ENCODE results near the gene TANC1. TPM values are rescaled to one million over a fixed set of nuclear protein-coding genes. Genes with fewer than 3 reads are reported as not detected.

Gene TANC1
- total and polyA plus RNA-seq, 2 experiments from 2014 or later = 2.8 to 9.5 TPM

DNA sequence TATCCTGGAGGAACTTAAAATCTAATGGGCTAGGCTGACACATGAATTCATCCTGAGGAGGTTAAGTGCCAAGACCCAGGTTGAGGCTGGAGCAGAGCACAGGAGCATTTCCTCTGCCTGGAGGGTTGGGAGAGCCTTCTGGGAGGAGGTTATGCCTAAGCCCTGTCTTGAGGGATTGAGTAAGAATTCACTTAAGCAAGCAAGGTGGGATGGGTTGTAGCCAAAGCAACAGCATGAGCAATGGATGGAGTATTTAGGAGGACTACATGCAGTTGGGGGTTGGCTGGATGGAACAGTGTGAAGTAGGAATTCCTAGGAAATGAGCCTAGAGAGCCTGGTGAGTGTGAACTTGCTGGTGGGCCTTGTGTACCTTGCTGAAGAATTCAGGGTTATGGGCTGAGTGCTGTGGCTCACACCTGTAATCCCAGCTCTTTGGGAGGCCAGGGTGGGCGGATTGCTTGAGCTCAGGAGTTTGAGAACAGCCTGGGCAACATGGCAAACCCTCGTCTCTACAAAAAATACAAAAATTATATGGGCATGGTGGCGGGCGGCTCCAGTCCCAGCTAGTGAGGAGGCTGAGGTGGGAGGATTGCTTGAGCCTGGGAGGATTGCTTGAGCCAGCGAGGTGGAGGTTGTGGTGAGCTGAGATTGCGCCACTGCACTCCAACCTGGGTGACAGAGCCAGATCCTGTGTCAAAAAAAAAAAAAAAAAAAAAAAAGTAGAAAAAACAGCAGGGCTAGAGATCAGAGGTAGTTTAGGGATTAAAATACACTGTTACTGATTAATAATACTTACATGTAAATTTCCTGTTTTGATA is 22.2 kb downstream of the TANC1 start (continued):
- TF ChIP-seq, protein P1, sequence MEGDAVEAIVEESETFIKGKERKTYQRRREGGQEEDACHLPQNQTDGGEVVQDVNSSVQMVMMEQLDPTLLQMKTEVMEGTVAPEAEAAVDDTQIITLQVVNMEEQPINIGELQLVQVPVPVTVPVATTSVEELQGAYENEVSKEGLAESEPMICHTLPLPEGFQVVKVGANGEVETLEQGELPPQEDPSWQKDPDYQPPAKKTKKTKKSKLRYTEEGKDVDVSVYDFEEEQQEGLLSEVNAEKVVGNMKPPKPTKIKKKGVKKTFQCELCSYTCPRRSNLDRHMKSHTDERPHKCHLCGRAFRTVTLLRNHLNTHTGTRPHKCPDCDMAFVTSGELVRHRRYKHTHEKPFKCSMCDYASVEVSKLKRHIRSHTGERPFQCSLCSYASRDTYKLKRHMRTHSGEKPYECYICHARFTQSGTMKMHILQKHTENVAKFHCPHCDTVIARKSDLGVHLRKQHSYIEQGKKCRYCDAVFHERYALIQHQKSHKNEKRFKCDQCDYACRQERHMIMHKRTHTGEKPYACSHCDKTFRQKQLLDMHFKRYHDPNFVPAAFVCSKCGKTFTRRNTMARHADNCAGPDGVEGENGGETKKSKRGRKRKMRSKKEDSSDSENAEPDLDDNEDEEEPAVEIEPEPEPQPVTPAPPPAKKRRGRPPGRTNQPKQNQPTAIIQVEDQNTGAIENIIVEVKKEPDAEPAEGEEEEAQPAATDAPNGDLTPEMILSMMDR (conservative IDR thresholded peaks at IDR 0.05; ENCODE audit: low read depth in 2 of 2) = no peak
- no peak for TF ChIP-seq ZNF114 (CRISPR knock-in tag; IDR thresholded peaks at IDR 0.05)

DNA sequence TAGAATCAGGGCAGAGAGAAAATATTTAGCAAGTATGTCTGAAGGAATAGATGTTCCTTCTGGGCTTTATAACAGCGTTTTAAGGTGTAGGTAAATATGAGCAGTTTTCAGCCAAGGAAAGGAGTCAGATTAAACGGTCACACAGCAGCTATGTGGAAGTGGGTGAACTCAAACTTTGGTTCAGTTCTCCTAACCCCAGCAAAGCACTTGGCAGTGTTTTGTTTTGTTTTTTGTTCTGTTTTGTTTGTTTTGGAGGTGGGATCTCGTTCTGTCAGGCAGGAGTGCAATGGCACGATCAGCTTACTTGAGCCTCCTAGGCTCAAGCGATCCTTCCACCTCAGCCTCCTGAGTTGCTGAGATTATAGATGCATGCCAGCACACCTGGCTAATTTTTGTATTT is 24.6 kb downstream of the TANC1 start:
- Mint-ChIP-seq H3K4me3 (no peak overlapping the region), H3K9me3 (no peaks in the 10 kb centered on the region), H3K27ac (no peak overlapping the region), H3K36me3 (ENCODE audit: low read depth) (no peaks in the 10 kb centered on the region), H3K4me1 (peaks cover 21% of the 10 kb centered on the region), H3K27me3 (ENCODE audit: insufficient read depth, low read depth, poor library complexity) (peaks cover 5% of the 10 kb centered on the region)
- no peak overlapping the region for H2AFZ ChIP-seq
- no peaks in the 10 kb centered on the region for H3K9me2 ChIP-seq (ENCODE audit: insufficient read depth)
- TF ChIP-seq CREB1 (CRISPR knock-in tag; IDR thresholded peaks at IDR 0.05; ENCODE audit: low read depth) (no peak), EZH2 (IDR thresholded peaks at IDR 0.05; ENCODE audit: low read depth, unreplicated experiment) (no peak), ZNF114 (CRISPR knock-in tag; IDR thresholded peaks at IDR 0.05) (no peak), POLR2AphosphoS5 (IDR thresholded peaks at IDR 0.05; ENCODE audit: low read depth) (no peak)
- TF ChIP-seq, protein P2, sequence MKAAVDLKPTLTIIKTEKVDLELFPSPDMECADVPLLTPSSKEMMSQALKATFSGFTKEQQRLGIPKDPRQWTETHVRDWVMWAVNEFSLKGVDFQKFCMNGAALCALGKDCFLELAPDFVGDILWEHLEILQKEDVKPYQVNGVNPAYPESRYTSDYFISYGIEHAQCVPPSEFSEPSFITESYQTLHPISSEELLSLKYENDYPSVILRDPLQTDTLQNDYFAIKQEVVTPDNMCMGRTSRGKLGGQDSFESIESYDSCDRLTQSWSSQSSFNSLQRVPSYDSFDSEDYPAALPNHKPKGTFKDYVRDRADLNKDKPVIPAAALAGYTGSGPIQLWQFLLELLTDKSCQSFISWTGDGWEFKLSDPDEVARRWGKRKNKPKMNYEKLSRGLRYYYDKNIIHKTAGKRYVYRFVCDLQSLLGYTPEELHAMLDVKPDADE (IDR thresholded peaks at IDR 0.05) = no peak
- TF ChIP-seq, protein P3, sequence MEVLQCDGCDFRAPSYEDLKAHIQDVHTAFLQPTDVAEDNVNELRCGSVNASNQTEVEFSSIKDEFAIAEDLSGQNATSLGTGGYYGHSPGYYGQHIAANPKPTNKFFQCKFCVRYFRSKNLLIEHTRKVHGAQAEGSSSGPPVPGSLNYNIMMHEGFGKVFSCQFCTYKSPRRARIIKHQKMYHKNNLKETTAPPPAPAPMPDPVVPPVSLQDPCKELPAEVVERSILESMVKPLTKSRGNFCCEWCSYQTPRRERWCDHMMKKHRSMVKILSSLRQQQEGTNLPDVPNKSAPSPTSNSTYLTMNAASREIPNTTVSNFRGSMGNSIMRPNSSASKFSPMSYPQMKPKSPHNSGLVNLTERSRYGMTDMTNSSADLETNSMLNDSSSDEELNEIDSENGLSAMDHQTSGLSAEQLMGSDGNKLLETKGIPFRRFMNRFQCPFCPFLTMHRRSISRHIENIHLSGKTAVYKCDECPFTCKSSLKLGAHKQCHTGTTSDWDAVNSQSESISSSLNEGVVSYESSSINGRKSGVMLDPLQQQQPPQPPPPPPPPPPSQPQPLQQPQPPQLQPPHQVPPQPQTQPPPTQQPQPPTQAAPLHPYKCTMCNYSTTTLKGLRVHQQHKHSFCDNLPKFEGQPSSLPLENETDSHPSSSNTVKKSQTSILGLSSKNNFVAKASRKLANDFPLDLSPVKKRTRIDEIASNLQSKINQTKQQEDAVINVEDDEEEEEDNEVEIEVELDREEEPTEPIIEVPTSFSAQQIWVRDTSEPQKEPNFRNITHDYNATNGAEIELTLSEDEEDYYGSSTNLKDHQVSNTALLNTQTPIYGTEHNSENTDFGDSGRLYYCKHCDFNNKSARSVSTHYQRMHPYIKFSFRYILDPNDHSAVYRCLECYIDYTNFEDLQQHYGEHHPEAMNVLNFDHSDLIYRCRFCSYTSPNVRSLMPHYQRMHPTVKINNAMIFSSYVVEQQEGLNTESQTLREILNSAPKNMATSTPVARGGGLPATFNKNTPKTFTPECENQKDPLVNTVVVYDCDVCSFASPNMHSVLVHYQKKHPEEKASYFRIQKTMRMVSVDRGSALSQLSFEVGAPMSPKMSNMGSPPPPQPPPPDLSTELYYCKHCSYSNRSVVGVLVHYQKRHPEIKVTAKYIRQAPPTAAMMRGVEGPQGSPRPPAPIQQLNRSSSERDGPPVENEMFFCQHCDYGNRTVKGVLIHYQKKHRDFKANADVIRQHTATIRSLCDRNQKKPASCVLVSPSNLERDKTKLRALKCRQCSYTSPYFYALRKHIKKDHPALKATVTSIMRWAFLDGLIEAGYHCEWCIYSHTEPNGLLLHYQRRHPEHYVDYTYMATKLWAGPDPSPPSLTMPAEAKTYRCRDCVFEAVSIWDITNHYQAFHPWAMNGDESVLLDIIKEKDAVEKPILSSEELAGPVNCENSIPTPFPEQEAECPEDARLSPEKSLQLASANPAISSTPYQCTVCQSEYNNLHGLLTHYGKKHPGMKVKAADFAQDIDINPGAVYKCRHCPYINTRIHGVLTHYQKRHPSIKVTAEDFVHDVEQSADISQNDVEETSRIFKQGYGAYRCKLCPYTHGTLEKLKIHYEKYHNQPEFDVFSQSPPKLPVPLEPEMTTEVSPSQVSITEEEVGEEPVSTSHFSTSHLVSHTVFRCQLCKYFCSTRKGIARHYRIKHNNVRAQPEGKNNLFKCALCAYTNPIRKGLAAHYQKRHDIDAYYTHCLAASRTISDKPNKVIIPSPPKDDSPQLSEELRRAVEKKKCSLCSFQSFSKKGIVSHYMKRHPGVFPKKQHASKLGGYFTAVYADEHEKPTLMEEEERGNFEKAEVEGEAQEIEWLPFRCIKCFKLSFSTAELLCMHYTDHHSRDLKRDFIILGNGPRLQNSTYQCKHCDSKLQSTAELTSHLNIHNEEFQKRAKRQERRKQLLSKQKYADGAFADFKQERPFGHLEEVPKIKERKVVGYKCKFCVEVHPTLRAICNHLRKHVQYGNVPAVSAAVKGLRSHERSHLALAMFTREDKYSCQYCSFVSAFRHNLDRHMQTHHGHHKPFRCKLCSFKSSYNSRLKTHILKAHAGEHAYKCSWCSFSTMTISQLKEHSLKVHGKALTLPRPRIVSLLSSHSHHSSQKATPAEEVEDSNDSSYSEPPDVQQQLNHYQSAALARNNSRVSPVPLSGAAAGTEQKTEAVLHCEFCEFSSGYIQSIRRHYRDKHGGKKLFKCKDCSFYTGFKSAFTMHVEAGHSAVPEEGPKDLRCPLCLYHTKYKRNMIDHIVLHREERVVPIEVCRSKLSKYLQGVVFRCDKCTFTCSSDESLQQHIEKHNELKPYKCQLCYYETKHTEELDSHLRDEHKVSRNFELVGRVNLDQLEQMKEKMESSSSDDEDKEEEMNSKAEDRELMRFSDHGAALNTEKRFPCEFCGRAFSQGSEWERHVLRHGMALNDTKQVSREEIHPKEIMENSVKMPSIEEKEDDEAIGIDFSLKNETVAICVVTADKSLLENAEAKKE (CRISPR knock-in tag; IDR thresholded peaks at IDR 0.05) = no peak
- ATAC-seq (no peak), DNase-seq (ENCODE audit: low spot score) (no peak)
- 0 out of 2 replicates have a peak, but pooled peaks cover 7% of the 10 kb centered on the region for H4K20me1 ChIP-seq (replicated peaks; ENCODE audit: insufficient read depth)
- no peak overlapping the region for H3K4me2 ChIP-seq
- peaks cover 8% of the 10 kb centered on the region; the same call in 1 of the 2 replicates for H3K79me2 ChIP-seq (replicated peaks; ENCODE audit: insufficient read depth)
- no peak overlapping the region for H3K4me3 ChIP-seq
- no peaks in the 10 kb centered on the region for H3K27me3 ChIP-seq (ENCODE audit: insufficient read depth)
- H3K4me1 ChIP-seq (ENCODE audit: insufficient read depth) = peaks cover 14% of the 10 kb centered on the region
- H3F3A ChIP-seq (replicated peaks; ENCODE audit: low read depth) = no peaks in the 10 kb centered on the region
- no peaks in the 10 kb centered on the region for H3K36me3 ChIP-seq (ENCODE audit: insufficient read depth)
- H3K27ac ChIP-seq (ENCODE audit: low read depth) = no peak overlapping the region
